Measurements from ENCODE around the gene ZNF229.
"Not testable (repeated sequence)": the region's sequence is repeated elsewhere in the genome, so short reads cannot be mapped to it uniquely, and the experiment has no call there.

ZNF229 gene

DNA sequence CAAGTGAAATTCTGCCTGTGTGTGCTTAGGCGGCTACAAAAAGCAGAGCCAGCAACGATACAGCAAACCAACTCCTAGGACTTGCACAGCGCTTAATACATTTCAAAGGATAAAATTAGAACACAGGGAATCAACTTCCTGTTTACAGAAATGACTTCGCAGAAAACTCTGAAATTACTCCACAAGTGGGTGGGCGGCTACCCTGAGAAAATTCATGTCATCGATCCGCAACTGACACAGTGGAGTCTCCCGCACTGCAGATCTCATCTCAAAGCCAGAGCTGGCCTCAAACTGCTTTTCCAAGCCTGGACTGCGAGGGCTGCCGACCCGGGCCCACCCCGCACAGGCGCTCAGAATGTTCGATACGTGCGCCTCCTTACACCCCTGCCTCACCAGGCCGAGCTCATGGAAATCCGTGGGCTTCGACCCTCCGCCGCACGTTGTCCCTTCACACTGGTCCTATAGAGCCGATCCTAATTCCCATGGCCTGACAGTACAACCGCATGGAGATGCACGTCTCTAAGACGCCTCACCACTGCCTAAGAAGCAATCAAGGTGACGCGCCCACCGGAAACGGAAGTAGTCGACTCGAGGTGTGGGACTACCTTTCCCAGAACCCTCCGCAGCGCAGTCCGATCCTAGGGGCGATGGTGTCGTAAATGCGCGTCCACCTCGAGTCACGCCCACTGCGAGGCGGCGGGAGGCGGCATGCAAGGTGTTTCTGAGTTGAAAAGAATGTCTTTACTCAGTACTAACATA is at the start of gene ZNF229:
ZNF229 (minus strand) TSS at position 557 of the 759 bp plus-strand sequence. CDS start 5,625 bp downstream, outside the sequence.
- DNase-seq (ENCODE audit: low read depth), result peak; percentile 85

DNA sequence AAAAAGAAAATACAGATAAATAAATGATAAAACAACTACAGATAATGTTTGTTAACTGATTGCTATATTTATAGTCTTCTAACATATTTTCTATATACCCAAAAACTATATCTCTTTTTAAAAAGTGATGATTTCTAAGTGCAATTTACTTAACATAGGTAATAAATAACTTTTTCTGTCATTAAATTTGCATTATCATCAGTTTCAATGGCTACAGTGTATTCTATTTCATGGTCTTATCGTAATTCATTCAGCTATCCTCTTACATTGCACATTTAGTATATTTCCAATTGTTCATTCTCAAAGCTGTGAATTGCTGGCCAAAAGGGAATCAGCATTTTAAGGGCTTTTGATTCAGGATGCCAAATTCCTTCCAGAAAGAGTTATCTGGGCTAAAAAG is 48.4 kb upstream of the ZNF229 start:
- TF ChIP-seq, protein P1, sequence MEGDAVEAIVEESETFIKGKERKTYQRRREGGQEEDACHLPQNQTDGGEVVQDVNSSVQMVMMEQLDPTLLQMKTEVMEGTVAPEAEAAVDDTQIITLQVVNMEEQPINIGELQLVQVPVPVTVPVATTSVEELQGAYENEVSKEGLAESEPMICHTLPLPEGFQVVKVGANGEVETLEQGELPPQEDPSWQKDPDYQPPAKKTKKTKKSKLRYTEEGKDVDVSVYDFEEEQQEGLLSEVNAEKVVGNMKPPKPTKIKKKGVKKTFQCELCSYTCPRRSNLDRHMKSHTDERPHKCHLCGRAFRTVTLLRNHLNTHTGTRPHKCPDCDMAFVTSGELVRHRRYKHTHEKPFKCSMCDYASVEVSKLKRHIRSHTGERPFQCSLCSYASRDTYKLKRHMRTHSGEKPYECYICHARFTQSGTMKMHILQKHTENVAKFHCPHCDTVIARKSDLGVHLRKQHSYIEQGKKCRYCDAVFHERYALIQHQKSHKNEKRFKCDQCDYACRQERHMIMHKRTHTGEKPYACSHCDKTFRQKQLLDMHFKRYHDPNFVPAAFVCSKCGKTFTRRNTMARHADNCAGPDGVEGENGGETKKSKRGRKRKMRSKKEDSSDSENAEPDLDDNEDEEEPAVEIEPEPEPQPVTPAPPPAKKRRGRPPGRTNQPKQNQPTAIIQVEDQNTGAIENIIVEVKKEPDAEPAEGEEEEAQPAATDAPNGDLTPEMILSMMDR (IDR thresholded peaks at IDR 0.05; ENCODE audit: control insufficient read depth, extremely low read depth, insufficient read depth), result no peak
- no peak overlapping the region for H3K4me3 ChIP-seq (ENCODE audit: low read depth, low read length)
- DNase-seq (ENCODE audit: low read depth), result no peak

More for the DNA sequence above, at the start of gene ZNF229:
- TF ChIP-seq, protein P1 (IDR thresholded peaks at IDR 0.05; ENCODE audit: control insufficient read depth, extremely low read depth, insufficient read depth), result no peak
- peak within 1 kb of the TSS; percentile 86 for H3K4me3 ChIP-seq (ENCODE audit: low read depth, low read length)

DNA sequence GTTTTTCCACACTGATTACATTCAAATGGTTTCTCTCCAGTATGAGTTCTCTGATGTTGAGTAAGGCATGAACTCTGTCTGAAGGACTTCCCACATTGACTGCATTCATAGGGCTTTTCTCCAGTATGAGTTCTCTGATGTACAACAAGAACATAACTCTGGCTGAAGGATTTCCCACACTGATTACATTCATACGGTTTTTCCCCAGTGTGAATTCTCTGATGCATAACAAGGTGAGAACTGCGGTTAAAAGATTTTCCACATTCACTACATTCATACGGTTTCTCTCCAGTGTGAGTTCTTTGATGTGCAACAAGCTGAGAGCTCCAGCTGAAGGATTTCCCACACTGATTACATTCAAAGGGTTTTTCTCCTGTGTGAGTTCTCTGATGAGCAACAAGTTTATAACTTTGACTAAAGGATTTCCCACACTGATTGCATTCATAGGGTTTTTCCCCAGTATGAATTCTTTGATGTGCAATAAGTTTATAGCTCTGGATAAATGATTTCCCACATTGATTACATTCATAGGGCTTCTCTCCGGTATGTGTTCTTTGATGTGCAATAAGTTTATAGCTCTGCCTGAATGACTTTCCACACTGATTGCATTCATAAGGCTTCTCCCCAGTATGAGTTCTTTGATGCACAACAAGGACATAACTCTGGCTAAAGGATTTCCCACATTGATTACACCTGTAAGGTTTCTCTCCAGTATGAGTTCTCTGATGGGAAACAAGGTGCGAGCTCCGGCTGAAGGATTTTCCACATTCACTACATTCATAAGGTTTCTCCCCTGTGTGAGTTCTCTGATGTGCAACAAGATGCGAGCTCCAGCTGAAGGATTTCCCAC is 28.5 kb upstream of the ZNF229 start:
- DNase-seq (ENCODE audit: low read depth), result peak; percentile 11

DNA sequence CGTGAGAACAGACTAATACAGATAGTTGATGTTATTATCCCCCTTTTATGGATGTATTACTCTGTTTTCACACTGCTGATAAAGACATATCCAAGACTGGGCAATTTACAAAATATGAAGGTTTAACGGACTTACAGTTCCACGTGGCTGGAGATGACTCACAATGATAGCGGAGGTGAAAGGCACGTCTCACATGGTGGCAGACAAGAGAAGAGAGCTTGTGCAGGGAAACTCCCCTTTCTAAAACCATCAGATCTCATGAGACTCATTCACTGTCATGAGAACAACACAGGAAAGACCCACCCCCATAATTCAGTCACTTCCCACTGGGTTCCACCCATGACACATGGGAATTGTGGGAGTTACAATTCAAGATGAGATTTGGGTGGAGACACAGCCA is 20.5 kb upstream of the ZNF229 start:
- not testable (repeated sequence) for H3K4me3 ChIP-seq (ENCODE audit: low read depth, low read length); DNase-seq (ENCODE audit: low read depth)

More for the DNA sequence above, 28.5 kb upstream of the ZNF229 start:
- TF ChIP-seq, protein P1 (IDR thresholded peaks at IDR 0.05; ENCODE audit: control insufficient read depth, extremely low read depth, insufficient read depth), result no peak
- H3K4me3 ChIP-seq (ENCODE audit: low read depth, low read length), result no peak overlapping the region

DNA sequence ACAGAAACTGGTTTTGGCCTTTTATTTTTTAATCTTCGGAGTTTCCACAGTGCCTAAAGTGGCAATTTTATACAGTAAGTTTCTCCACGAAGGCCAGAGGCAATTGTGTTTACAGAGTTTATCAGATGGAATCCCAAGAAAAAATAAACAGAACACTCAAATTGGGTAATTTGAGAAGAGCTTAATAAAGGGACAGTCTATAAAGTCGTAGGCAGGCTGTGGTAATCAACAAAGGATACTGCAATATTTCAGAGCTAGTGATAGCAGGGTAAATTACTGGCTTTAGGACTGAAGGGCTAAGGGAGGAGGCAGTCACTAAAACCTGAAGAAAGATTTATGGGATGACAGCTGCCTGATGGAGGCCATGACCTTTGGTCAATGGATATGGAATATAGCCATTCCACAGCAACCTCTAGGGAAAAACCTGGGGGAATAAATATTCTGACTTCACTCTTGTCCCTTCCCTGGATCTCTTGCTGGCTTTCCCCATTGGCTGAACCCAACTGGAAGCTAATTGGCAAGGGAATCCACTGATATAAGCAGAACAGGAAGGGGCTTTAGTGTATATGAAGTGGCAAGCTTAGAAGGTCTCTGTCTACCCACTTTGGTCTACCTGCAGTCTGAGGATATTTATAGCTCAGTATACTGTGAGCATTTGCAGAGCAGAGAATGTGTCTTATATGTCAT is 14.5 kb upstream of the ZNF229 start:
- H3K4me3 ChIP-seq (ENCODE audit: low read depth, low read length); DNase-seq (ENCODE audit: low read depth): not testable (repeated sequence)

DNA sequence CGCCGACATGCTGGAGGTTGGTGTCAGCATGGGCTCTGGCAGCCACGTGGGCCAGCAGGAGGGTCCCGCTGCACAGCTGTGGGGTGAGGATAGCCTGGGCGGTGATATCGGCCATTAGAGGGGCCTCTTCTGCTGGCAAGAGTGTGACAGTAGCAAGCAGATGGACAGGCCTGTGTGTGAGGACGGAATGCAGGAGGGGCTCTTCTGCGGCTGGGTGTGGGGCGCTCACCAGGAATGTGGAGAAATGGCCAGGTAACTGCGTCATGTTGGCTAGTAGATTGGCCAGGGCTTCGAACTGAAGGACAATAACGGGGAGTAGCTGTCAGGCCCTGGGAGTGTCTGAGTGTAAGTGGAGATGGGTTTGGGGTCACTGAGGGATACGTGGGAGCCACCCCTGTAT is 7.7 kb upstream of the ZNF229 start:
- not testable (repeated sequence) for H3K4me3 ChIP-seq (ENCODE audit: low read depth, low read length); DNase-seq (ENCODE audit: low read depth)

DNA sequence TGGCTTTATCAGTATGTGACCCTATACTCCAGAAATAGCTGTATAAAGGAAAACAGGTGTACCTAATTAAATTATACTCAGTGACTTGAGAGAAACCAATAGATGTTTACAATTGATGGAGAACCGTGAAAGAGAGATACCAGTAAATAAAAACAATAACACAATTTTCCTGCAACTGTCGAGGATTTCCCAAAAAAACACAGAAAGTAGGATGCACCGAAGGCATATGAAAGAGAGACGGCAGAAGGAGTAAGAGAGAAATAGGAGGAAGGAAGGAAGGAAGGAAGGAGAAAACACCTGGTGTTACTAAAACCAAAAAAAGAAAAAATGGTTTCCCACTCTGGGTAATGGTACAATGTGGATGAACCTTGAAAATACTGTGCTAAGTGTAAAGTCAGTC is 6.8 kb upstream of the ZNF229 start:
- TF ChIP-seq, protein P1 (IDR thresholded peaks at IDR 0.05; ENCODE audit: control insufficient read depth, extremely low read depth, insufficient read depth), result no peak

DNA sequence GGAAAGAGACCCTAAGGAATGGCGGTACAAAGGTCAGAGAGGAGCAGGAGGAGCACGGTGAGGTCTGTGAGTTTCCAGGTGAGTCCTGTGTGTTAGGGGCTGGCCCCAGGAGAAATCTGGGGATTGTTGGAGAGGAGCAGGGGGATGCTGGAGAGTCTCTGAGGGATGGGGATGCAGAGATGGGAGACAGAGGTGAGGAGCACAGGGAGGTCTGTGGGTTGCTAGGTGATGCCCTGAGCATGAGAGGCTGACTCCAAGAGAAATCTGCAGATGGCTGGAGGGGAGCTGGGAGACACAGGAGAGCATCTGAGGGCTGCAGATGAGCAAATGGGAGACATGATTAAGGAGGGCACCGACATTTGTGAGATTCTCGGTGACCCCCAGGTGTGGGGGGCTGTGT is 4.1 kb upstream of the ZNF229 start:
- TF ChIP-seq, protein P1 (IDR thresholded peaks at IDR 0.05; ENCODE audit: control insufficient read depth, extremely low read depth, insufficient read depth), result no peak
- no peak overlapping the region for H3K4me3 ChIP-seq (ENCODE audit: low read depth, low read length)

More for the DNA sequence above, 6.8 kb upstream of the ZNF229 start:
- no peak overlapping the region for H3K4me3 ChIP-seq (ENCODE audit: low read depth, low read length)
- DNase-seq (ENCODE audit: low read depth), result no peak

More for the DNA sequence above, 4.1 kb upstream of the ZNF229 start:
- no peak for DNase-seq (ENCODE audit: low read depth)

Data from LNCaP clone FGC (cell line).